Measurements from ENCODE around the gene PHYHD1. TPM values are rescaled to one million over a fixed set of nuclear protein-coding genes. Genes with fewer than 3 reads are reported as not detected.

PHYHD1 gene
- total RNA-seq, 3 donors from 2014 or later: 24.3 to 67.0 (median 44.8) TPM

DNA sequence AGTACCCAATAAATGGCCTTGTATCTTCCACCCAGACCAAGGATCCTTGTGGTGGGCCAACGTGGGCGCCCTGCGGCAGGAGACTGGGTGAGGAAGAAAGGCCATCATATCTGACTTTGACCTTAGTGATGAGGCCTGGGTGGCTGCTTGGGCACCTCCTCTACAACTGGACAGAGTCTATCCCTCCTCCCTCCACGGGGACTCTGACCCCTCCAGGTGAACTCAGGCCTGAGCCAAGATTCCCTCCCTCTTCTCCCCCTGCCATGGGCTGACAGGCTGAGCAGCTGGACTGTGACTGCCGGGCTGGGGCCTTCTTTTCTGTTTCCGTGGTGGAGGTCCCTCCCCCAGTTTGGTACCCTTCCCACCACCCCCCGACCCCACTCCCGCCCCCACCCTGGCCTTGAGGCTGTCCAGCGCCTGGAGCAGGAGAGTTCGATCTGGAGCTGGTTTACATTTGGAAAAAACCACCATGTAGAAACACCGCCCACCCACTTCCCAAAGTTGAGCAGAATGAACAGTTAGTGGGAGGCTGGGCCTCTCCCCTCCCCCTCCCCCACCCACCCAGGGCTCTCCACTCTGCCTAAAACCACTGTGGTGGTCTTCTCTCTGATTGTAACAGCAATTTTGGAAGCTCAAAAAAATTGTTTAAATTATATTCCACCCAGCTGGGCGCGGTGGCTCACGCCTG lies 1.2 kb upstream of the PHYHD1 start:
- H3K27me3 ChIP-seq: no peaks in the 10 kb centered on the region
- H3K4me3 ChIP-seq: no peak overlapping the region
- peaks cover 15 to 17% of the 10 kb centered on the region in 2 donors for H3K4me1 ChIP-seq
- H3K36me3 ChIP-seq: no peaks in the 10 kb centered on the region
- H3K9me3 ChIP-seq: no peaks in the 10 kb centered on the region
- no peak for DNase-seq (ENCODE audit: low spot score in 2 of 2)
- intact Hi-C loops (cut with DNase I; ENCODE audit: low total_unique reads): loop anchor here (1.0 kb wide), 1 partner anchor 16 kb away; no protein-coding TSS in a partner anchor
- no peak for TF ChIP-seq POLR2AphosphoS5 (IDR thresholded peaks at IDR 0.05)
- TF ChIP-seq POLR2A (IDR thresholded peaks at IDR 0.05): no peak
- TF ChIP-seq, protein P1, sequence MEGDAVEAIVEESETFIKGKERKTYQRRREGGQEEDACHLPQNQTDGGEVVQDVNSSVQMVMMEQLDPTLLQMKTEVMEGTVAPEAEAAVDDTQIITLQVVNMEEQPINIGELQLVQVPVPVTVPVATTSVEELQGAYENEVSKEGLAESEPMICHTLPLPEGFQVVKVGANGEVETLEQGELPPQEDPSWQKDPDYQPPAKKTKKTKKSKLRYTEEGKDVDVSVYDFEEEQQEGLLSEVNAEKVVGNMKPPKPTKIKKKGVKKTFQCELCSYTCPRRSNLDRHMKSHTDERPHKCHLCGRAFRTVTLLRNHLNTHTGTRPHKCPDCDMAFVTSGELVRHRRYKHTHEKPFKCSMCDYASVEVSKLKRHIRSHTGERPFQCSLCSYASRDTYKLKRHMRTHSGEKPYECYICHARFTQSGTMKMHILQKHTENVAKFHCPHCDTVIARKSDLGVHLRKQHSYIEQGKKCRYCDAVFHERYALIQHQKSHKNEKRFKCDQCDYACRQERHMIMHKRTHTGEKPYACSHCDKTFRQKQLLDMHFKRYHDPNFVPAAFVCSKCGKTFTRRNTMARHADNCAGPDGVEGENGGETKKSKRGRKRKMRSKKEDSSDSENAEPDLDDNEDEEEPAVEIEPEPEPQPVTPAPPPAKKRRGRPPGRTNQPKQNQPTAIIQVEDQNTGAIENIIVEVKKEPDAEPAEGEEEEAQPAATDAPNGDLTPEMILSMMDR (IDR thresholded peaks at IDR 0.05): no peak
- H3K27ac ChIP-seq: peak overlapping the region; percentile 80 to 94

DNA sequence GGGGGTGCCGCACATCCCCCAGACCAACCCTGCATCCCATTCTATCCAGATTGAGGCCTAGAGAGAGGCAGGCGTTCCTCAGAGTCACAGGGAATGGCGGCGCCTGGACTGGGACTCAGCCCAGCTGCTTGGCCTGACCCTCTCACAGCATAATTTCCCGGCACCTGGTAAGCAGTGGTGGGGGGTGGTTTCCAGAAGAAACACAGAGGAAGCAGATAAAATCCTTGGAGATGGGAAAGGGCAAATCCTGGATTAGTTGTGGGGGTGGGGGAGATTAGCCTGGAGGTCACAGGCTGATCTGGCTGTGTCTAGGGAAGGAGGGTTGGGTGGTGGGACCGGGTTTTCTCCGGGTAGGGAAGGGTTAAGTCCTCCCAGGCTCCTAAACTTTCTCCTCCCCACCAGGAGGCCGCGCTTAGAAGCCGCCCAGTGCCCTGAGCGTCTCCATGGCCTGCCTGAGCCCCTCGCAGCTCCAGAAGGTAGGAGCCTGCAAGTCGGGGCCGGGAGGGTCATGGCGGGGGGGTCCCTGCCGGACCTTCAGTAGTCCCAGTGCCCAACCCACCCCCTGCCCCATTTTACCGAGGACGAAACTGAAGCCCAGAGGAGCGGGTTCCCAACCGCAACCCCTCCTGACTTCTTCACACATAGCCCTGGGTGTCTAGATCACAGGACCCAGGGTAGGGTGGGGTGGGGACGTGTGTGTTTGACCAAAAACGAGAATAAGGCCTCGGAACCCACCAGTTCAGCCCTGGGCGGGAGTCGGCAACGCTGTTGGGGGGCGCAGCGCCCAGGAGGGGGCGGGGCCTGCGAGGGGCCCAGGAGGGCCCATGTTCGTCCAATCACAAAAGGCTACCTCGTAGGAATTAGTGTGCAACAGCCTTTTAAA lies 1.3 kb downstream of the PHYHD1 start:
- Histone ChIP-seq H3K36me3 (no peaks in the 10 kb centered on the region), H3K4me3 (peak overlapping the region; percentile 56 to 83 (median 67)), H3K9me3 (no peaks in the 10 kb centered on the region), H3K27me3 (no peaks in the 10 kb centered on the region), H3K4me1 (peaks cover 0 to 3% of the 10 kb centered on the region in 2 donors), H3K27ac (peak overlapping the region; percentile 94 to 96)
- peak in 1 of 2 donors; percentile 39 for DNase-seq (ENCODE audit: low spot score in 2 of 2)
- no peak for TF ChIP-seq POLR2A (IDR thresholded peaks at IDR 0.05)
- TF ChIP-seq, protein P1 (IDR thresholded peaks at IDR 0.05): peak in 2 of 3 donors; percentile 23 to 27
- TF ChIP-seq POLR2AphosphoS5 (IDR thresholded peaks at IDR 0.05): peak in 1 of 3 donors; percentile 40
- intact Hi-C loops (cut with DNase I; ENCODE audit: low total_unique reads): no loop called here

DNA sequence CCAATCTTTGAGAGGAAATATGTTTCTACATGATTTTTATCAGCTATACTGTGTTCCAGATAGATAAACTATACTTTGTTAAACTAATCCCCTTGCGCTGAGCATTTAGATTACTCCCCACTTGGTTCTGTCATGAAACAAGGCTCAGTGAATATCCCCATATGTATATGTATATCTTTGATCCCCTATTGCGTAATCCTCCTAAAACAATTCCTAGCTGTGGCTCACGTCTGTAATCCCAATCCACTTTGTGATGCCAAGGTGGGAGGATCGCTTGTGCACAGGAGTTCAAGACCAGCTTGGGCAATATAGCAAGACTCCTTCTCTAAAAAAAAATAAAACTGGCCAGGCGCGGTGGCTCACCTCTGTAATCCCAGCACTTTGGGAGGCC lies 2.7 kb downstream of the PHYHD1 start:
- no peak for DNase-seq (ENCODE audit: low spot score in 2 of 2)
- TF ChIP-seq POLR2AphosphoS5 (IDR thresholded peaks at IDR 0.05): no peak
- Histone ChIP-seq H3K36me3 (no peaks in the 10 kb centered on the region), H3K27me3 (no peaks in the 10 kb centered on the region), H3K27ac (peak overlapping the region; percentile 15 to 66), H3K4me1 (peaks cover 0 to 3% of the 10 kb centered on the region in 2 donors), H3K4me3 (no peak overlapping the region), H3K9me3 (no peaks in the 10 kb centered on the region)
- intact Hi-C loops (cut with DNase I; ENCODE audit: low total_unique reads): no loop called here

- peak in 1 of 2 donors; percentile 46 for DNase-seq (ENCODE audit: low spot score in 2 of 2)
- Histone ChIP-seq H3K36me3 (no peaks in the 10 kb centered on the region), H3K4me1 (no peaks in the 10 kb centered on the region), H3K9me3 (no peaks in the 10 kb centered on the region), H3K27ac (peak overlapping the region; percentile 4 to 8), H3K4me3 (no peak overlapping the region), H3K27me3 (no peaks in the 10 kb centered on the region)
- TF ChIP-seq, protein P1 (IDR thresholded peaks at IDR 0.05): peak; percentile 79 to 95 (median 85)
- peak in 2 of 3 donors; percentile 19 to 45 for TF ChIP-seq POLR2AphosphoS5 (IDR thresholded peaks at IDR 0.05)
- no peak for TF ChIP-seq POLR2A (IDR thresholded peaks at IDR 0.05)
- intact Hi-C loops (cut with DNase I; ENCODE audit: low total_unique reads): no loop called here
Measured at GRCh38 chr9:128927731-128928411, 7.1 kb downstream of the PHYHD1 start.

DNA sequence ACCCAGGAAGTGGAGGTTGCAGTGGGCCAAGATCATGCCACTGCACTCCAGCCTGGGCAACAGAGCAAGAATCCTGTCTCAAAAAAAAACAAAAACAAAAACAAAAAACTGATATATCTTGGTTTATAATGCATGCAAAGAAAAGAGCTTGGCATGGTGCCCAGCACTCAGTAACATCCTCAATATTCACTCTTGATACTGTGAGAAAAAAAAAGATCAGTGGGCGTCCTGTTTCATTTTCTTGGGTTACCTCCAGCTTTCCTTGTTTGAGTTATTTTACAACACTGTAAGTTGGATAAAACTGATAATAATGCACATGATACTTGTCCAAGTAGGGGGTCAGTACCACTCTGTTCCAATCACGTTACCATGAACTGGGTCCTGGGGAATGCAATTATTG lies 7.8 kb downstream of the PHYHD1 start:
- no peak overlapping the region for H3K4me3 ChIP-seq
- H3K4me1 ChIP-seq: no peaks in the 10 kb centered on the region
- intact Hi-C loops (cut with DNase I; ENCODE audit: low total_unique reads): no loop called here
- H3K27ac ChIP-seq: no peak overlapping the region
- no peaks in the 10 kb centered on the region for H3K36me3 ChIP-seq
- TF ChIP-seq POLR2AphosphoS5 (IDR thresholded peaks at IDR 0.05): no peak
- TF ChIP-seq POLR2A (IDR thresholded peaks at IDR 0.05): no peak
- TF ChIP-seq, protein P1 (IDR thresholded peaks at IDR 0.05): no peak
- DNase-seq (ENCODE audit: low spot score in 2 of 2): no peak
- H3K27me3 ChIP-seq: no peaks in the 10 kb centered on the region
- no peaks in the 10 kb centered on the region for H3K9me3 ChIP-seq
